Endothelial cell of umbilical vein (primary cell): ENCODE measurements around the gene OR13C3. TPM values are rescaled to one million over a fixed set of nuclear protein-coding genes. Genes with fewer than 3 reads are reported as not detected.

Experiments
- BruUV-seq: library from RNA; stranded (reverse); fragments of 400-500 nt; replicated peaks from 2 replicates; lab custom pipeline; 2021; lab: Mats Ljungman, UMichigan
- CTCF ChIA-PET: fragments of 300-600, 350-600 bp; sonication (Branson Sonifier 250); formaldehyde crosslinking; loops from one replicate; lab custom pipeline; 2021; ENCODE audit warnings: antibody characterized with exemption, inconsistent platforms; lab: Charles Lee
- POLR2A ChIA-PET: fragments of 300-600, 350-600 bp; sonication (Branson Sonifier 250); formaldehyde crosslinking; loops from one replicate; lab custom pipeline; 2021; ENCODE audit warnings: antibody characterized with exemption, inconsistent platforms; lab: Charles Lee
- DNase-seq: peaks from one replicate; pipeline ENCODE4 v3.0.0-alpha.2; 2011; ENCODE audit warnings: low read depth, low spot score
- FAIRE-seq: peaks from 2 replicates; lab custom pipeline; 2011; peaks lifted over from hg19 to GRCh38; lab: Jason Lieb, UNC
- H2AFZ ChIP-seq: 2 replicates; pipeline ENCODE4 v1.6.0; 2012; ENCODE audit warnings: low read depth, low read length, control low read depth, inconsistent platforms
- H3K27ac ChIP-seq: 2 replicates; pipeline ENCODE4 v1.5.1; 2011; ENCODE audit warnings: low read depth, mild to moderate bottlenecking, control low read depth, low read length, moderate library complexity; ENCODE audit not compliant: insufficient read depth
- H3K27me3 ChIP-seq, 2 experiments: 2 replicates each; pipeline versions ENCODE4 v1.6.0 to v1.6.1; 2011; ENCODE audit warnings: low read length in 2 of 2, mixed read lengths in 1 of 2; ENCODE audit not compliant: control insufficient read depth in 2 of 2, insufficient read depth in 2 of 2
- H3K36me3 ChIP-seq, 2 experiments: 2 replicates in 1 of 2; 3 replicates in 1 of 2; pipeline ENCODE4 v1.5.1; 2011; ENCODE audit warnings: low read length in 2 of 2, mild to moderate bottlenecking in 1 of 2, moderate library complexity in 1 of 2; ENCODE audit not compliant: control insufficient read depth in 2 of 2, insufficient read depth in 2 of 2; ENCODE audit errors: extremely low read depth in 1 of 2
- H3K4me1 ChIP-seq: 3 replicates; pipeline ENCODE4 v1.5.1; 2011; ENCODE audit warnings: mild to moderate bottlenecking, low read length; ENCODE audit not compliant: control insufficient read depth, insufficient read depth; ENCODE audit errors: extremely low read depth
- H3K4me2 ChIP-seq: 2 replicates; pipeline ENCODE4 v1.6.1; 2011; ENCODE audit warnings: low read length, control low read depth, mixed read lengths; ENCODE audit not compliant: insufficient read depth
- H3K4me3 ChIP-seq, 3 experiments: fragments of 200-600 bp in 1 of 3; sonication (generic), shearing (Covaris generic) in 1 of 3; replicated peaks in 1 of 3; 2 replicates each; pipeline ENCODE4 v1.5.1; 2011 to 2016; ENCODE audit warnings: control low read depth in 3 of 3, low read length in 3 of 3, mild to moderate bottlenecking in 2 of 3, inconsistent platforms in 1 of 3, low read depth in 1 of 3, moderate library complexity in 1 of 3; ENCODE audit not compliant: insufficient read depth in 1 of 3
- H3K79me2 ChIP-seq: 2 replicates; pipeline ENCODE4 v1.6.0; 2012; ENCODE audit warnings: low read length, inconsistent platforms; ENCODE audit not compliant: control insufficient read depth, insufficient read depth
- H3K9ac ChIP-seq: replicated peaks from 2 replicates; pipeline ENCODE3; 2011; ENCODE audit warnings: low read length, control low read depth; ENCODE audit not compliant: insufficient read depth; ENCODE audit errors: extremely low read depth
- H3K9me1 ChIP-seq: replicated peaks from 3 replicates; pipeline ENCODE4 v1.6.0; 2011; ENCODE audit warnings: mild to moderate bottlenecking, low read length; ENCODE audit not compliant: control insufficient read depth, insufficient read depth; ENCODE audit errors: extremely low read depth
- H3K9me3 ChIP-seq: replicated peaks from 2 replicates; pipeline ENCODE4 v1.5.1; 2012; ENCODE audit warnings: low read length, inconsistent platforms; ENCODE audit not compliant: control insufficient read depth, insufficient read depth
- H4K20me1 ChIP-seq: replicated peaks from 2 replicates; pipeline ENCODE3; 2011; ENCODE audit warnings: mild to moderate bottlenecking, low read length; ENCODE audit not compliant: control insufficient read depth, insufficient read depth; ENCODE audit errors: extremely low read depth
- EZH2 ChIP-seq: IDR thresholded peaks from 2 replicates; pipeline ENCODE4 v1.6.1; 2012; ENCODE audit warnings: borderline replicate concordance, low read depth, mild to moderate bottlenecking, moderate library complexity, low read length, inconsistent platforms; ENCODE audit not compliant: severe bottlenecking
- FOS ChIP-seq: IDR thresholded peaks from 2 replicates; pipeline ENCODE4 v1.6.1; 2011; ENCODE audit warnings: mild to moderate bottlenecking, low read length, moderate library complexity, borderline replicate concordance; ENCODE audit not compliant: insufficient read depth
- GATA2 ChIP-seq: IDR thresholded peaks from 2 replicates; pipeline ENCODE4 v1.7.0; 2011; ENCODE audit warnings: low read depth, mild to moderate bottlenecking, moderate library complexity, mixed read lengths, low read length; ENCODE audit not compliant: insufficient read length, insufficient read depth
- JUN ChIP-seq: IDR thresholded peaks from 2 replicates; pipeline ENCODE4 v1.6.1; 2011; ENCODE audit warnings: borderline replicate concordance, low read depth; ENCODE audit not compliant: insufficient read length, insufficient read depth
- MYC ChIP-seq: IDR thresholded peaks from one replicate; pipeline ENCODE4 v1.6.1; 2011; ENCODE audit warnings: mild to moderate bottlenecking, low read depth, low read length
- POLR2A ChIP-seq: IDR thresholded peaks from 2 replicates; pipeline ENCODE4 v1.6.1; 2012; ENCODE audit warnings: low read depth, mild to moderate bottlenecking, control low read depth, low read length
- POLR2AphosphoS5 ChIP-seq: IDR thresholded peaks from 2 replicates; pipeline ENCODE4 v1.6.1; 2012; ENCODE audit warnings: low read depth, mild to moderate bottlenecking, control low read depth, low read length, moderate library complexity; ENCODE audit not compliant: insufficient read depth
- dilution Hi-C: fragments of 300-500 bp; cut with MboI; formaldehyde crosslinking; loops from one replicate; pipeline ENCODE4 v1.15.0; 2019; ENCODE audit warnings: low sequenced_read_pairs; ENCODE audit not compliant: extremely low pct_ligation_motif_present
- intact Hi-C: fragments of 100-400 bp; cut with micrococcal nuclease; formaldehyde crosslinking; loops from one replicate; pipeline ENCODE4 v1.10.0; 2022
- polyA plus RNA-seq, 4 experiments: library from polyadenylated mRNA; depleted of rRNA in 3 of 4; stranded (reverse) in 3 of 4; unstranded in 1 of 4; fragments of >200 nt; gene quantifications; 2 replicates each; pipeline versions ENCODE4 v1.2.1 to v1.2.3, GENCODE V29; 2011 to 2012; ENCODE audit warnings: missing spikeins in 1 of 4
- total RNA-seq: library from RNA; stranded (reverse); gene quantifications from 2 replicates; pipeline ENCODE4 v1.2.3, GENCODE V29; 2021
- TF ChIP-seq, protein P1 (sequence below): IDR thresholded peaks from 2 replicates; pipeline ENCODE4 v1.6.1; 2011; ENCODE audit not compliant: insufficient read depth, insufficient read length
- TF ChIP-seq, protein P2 (sequence below), 2 donors: IDR thresholded peaks; 1 replicate in 1 of 2; 2 replicates in 1 of 2; pipeline ENCODE4 v1.5.1; 2011; ENCODE audit warnings: low read length in 2 of 2, mild to moderate bottlenecking in 2 of 2, moderate library complexity in 2 of 2, control low read depth in 1 of 2, inconsistent platforms in 1 of 2, low read depth in 1 of 2; ENCODE audit not compliant: insufficient read depth in 1 of 2; ENCODE audit errors: extremely low read depth in 1 of 2

Gene OR13C3
- total and polyA plus RNA-seq, 2 donors (not counting 3 experiments of a cell fraction or from before 2014, with no cell fraction given), result not detected

DNA sequence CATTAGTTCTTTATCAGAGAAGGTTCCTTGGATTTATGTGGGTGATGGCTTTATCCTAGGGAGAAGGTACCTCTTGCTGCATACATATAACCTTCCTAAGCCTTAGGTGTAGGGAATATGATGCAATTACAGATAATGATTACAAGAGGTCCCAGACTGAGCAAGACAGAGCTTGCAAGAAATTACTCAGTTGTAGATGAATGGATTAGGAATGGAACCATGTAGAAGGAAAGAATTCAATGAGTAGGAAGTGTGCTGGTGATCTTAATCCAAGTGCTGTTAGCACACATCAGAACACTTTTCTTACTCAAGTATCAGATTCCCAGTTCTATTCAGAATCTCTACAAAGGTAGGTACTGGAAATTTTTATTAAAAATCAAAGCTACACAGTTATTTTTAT is 30.1 kb downstream of the OR13C3 start:
- no peak for FAIRE-seq
- BruUV-seq, result no TSS peak
- no peaks in the 10 kb centered on the region for H4K20me1 ChIP-seq

More for the DNA sequence above, 30.1 kb downstream of the OR13C3 start:
- Histone ChIP-seq H2AFZ (no peak overlapping the region), H3K27me3 (no peaks in the 10 kb centered on the region), H3K4me2 (no peak overlapping the region), H3K27ac (no peak overlapping the region), H3K4me1 (no peaks in the 10 kb centered on the region), H3K4me3 (no peak overlapping the region), H3K9ac (no peak overlapping the region), H3K9me1 (no peaks in the 10 kb centered on the region), H3K79me2 (no peaks in the 10 kb centered on the region), H3K36me3 (no peaks in the 10 kb centered on the region), H3K9me3 (peaks cover 3% of the 10 kb centered on the region)
- TF ChIP-seq JUN (no peak), POLR2A (no peak), MYC (no peak), POLR2AphosphoS5 (no peak), FOS (no peak), EZH2 (no peak), GATA2 (no peak)
- TF ChIP-seq, protein P1, sequence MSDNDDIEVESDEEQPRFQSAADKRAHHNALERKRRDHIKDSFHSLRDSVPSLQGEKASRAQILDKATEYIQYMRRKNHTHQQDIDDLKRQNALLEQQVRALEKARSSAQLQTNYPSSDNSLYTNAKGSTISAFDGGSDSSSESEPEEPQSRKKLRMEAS, result no peak
- TF ChIP-seq, protein P2, sequence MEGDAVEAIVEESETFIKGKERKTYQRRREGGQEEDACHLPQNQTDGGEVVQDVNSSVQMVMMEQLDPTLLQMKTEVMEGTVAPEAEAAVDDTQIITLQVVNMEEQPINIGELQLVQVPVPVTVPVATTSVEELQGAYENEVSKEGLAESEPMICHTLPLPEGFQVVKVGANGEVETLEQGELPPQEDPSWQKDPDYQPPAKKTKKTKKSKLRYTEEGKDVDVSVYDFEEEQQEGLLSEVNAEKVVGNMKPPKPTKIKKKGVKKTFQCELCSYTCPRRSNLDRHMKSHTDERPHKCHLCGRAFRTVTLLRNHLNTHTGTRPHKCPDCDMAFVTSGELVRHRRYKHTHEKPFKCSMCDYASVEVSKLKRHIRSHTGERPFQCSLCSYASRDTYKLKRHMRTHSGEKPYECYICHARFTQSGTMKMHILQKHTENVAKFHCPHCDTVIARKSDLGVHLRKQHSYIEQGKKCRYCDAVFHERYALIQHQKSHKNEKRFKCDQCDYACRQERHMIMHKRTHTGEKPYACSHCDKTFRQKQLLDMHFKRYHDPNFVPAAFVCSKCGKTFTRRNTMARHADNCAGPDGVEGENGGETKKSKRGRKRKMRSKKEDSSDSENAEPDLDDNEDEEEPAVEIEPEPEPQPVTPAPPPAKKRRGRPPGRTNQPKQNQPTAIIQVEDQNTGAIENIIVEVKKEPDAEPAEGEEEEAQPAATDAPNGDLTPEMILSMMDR (IDR thresholded peaks at IDR 0.05; ENCODE audit: extremely low read depth in 1 of 2, insufficient read depth in 1 of 2, low read depth in 1 of 2, low read length in 2 of 2), result no peak
- DNase-seq, result no peak
- intact Hi-C loops, result no loop called here
- CTCF ChIA-PET, result no interaction called here
- POLR2A ChIA-PET, result no interaction called here
- dilution Hi-C loops, result no loop called here
